GM06990 (cell line): ENCODE results near the gene MAU2.

Experiments used
- DNase-seq: peaks from one replicate; pipeline ENCODE4 v3.0.0-alpha.2; 2011; ENCODE audit not compliant: insufficient read length; ENCODE audit errors: extremely low read depth
- H3K27me3 ChIP-seq: replicated peaks from 2 replicates; pipeline ENCODE4 v1.6.0; 2011; ENCODE audit warnings: low read length; ENCODE audit not compliant: control insufficient read depth, insufficient read depth
- H3K36me3 ChIP-seq: 2 replicates; pipeline ENCODE4 v1.5.1; 2011; ENCODE audit warnings: low read length; ENCODE audit not compliant: control insufficient read depth, insufficient read depth
- H3K4me3 ChIP-seq: replicated peaks from 2 replicates; pipeline ENCODE4 v1.5.1; 2011; ENCODE audit warnings: low read depth, mild to moderate bottlenecking, control low read depth, low read length
- CTCF ChIP-seq: IDR thresholded peaks from 2 replicates; pipeline ENCODE4 v1.5.1; 2011; ENCODE audit warnings: low read length, control low read depth, mild to moderate bottlenecking, inconsistent platforms; ENCODE audit not compliant: insufficient read depth, poor library complexity, severe bottlenecking

Gene MAU2

GRCh38 chr19:19304186-19304965, 16.3 kb upstream of the MAU2 start:
- no peak for TF ChIP-seq CTCF

GRCh38 chr19:19305066-19305465, 15.6 kb upstream of the MAU2 start:
- Histone ChIP-seq H3K4me3 (no peak overlapping the region), H3K27me3 (no peaks in the 10 kb centered on the region), H3K36me3 (peaks cover 62% of the 10 kb centered on the region)
- DNase-seq = no peak
- TF ChIP-seq CTCF = no peak

More at GRCh38 chr19:19304186-19304965, 16.3 kb upstream of the MAU2 start:
- DNase-seq = no peak
- no peaks in the 10 kb centered on the region for H3K27me3 ChIP-seq
- H3K36me3 ChIP-seq = peaks cover 60% of the 10 kb centered on the region
- no peak overlapping the region for H3K4me3 ChIP-seq

GRCh38 chr19:19305696-19306095, 14.9 kb upstream of the MAU2 start:
- Histone ChIP-seq H3K36me3 (peaks cover 58% of the 10 kb centered on the region), H3K27me3 (no peaks in the 10 kb centered on the region), H3K4me3 (no peak overlapping the region)
- TF ChIP-seq CTCF = no peak
- no peak for DNase-seq

- no peaks in the 10 kb centered on the region for H3K27me3 ChIP-seq
- H3K36me3 ChIP-seq = peaks cover 54% of the 10 kb centered on the region
- no peak for TF ChIP-seq CTCF
- no peak overlapping the region for H3K4me3 ChIP-seq
- DNase-seq = no peak
These were observed 14.4 kb upstream of the MAU2 start for GRCh38 chr19:19306191-19306590.

GRCh38 chr19:19308373-19308772, 12.3 kb upstream of the MAU2 start:
- H3K4me3 ChIP-seq = no peak overlapping the region
- TF ChIP-seq CTCF = no peak
- peaks cover 35% of the 10 kb centered on the region for H3K36me3 ChIP-seq
- no peak for DNase-seq
- H3K27me3 ChIP-seq = no peaks in the 10 kb centered on the region
